Neutrophil (primary cell): ENCODE data around the gene ADIG.

Experiments used
- H3K27ac ChIP-seq: fragments of 200-600 bp; sonication (generic); 2 replicates; pipeline ENCODE4 v1.5.1; 2016; ENCODE audit warnings: mild to moderate bottlenecking, moderate library complexity
- H3K27me3 ChIP-seq: fragments of 200-600 bp; sonication (generic); 2 replicates; pipeline ENCODE4 v1.6.0; 2016; ENCODE audit warnings: mild to moderate bottlenecking
- H3K36me3 ChIP-seq: fragments of 200-600 bp; sonication (generic); 2 replicates; pipeline ENCODE4 v1.5.1; 2017
- H3K4me1 ChIP-seq, 2 experiments: fragments of 200-600 bp in 1 of 2; sonication (generic) in 1 of 2; 1 replicate in 1 of 2; 2 replicates in 1 of 2; pipeline versions ENCODE4 v1.5.1 to v1.6.1; 2013 to 2016; ENCODE audit warnings: low read depth in 1 of 2, low read length in 1 of 2, mild to moderate bottlenecking in 1 of 2, moderate library complexity in 1 of 2; ENCODE audit not compliant: control insufficient read depth in 1 of 2, insufficient read depth in 1 of 2
- H3K4me3 ChIP-seq, 2 experiments: fragments of 200-600 bp in 1 of 2; sonication (generic) in 1 of 2; 1 replicate in 1 of 2; 2 replicates in 1 of 2; pipeline ENCODE4 v1.5.1; 2013 to 2016; ENCODE audit warnings: low read depth in 1 of 2, low read length in 1 of 2, mild to moderate bottlenecking in 1 of 2, moderate library complexity in 1 of 2
- H3K9me3 ChIP-seq: fragments of 200-600 bp; sonication (generic); 2 replicates; pipeline ENCODE4 v1.5.1; 2016
- CTCF ChIP-seq: fragments of 200-600 bp; sonication (generic); IDR thresholded peaks from 2 replicates; pipeline ENCODE4 v1.5.1; 2016; ENCODE audit warnings: antibody characterized with exemption

The ADIG gene

DNA sequence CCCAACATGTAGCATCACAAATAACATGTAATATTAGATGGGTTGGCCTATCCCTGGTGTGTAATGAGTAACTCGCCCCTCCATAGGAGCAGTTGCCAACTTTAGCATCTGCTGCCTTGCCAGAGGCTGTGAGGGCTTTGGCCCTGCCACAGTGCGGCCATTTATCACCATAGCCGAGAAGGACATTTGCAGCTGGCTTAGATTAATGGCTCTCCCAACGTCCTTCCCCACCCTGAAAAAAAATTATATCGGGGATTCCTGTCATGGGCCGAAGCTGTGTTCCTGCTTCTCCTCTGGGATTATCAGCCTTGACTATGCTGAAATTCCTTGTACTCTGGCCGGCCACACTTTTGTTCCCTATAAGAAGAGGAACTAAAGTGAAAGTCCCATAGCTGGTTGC lies 7.6 kb upstream of the ADIG start:
- Histone ChIP-seq H3K27ac (no peak overlapping the region), H3K9me3 (no peaks in the 10 kb centered on the region), H3K4me1 (no peaks in the 10 kb centered on the region), H3K27me3 (no peaks in the 10 kb centered on the region), H3K4me3 (no peak overlapping the region), H3K36me3 (peaks cover 88% of the 10 kb centered on the region)
- no peak for TF ChIP-seq CTCF

- no peak overlapping the region for H3K4me3 ChIP-seq
- no peaks in the 10 kb centered on the region for H3K4me1 ChIP-seq
- peaks cover 34% of the 10 kb centered on the region for H3K36me3 ChIP-seq
These were observed 1.6 kb upstream of the ADIG start for GRCh38 chr20:38579219-38579910.

DNA sequence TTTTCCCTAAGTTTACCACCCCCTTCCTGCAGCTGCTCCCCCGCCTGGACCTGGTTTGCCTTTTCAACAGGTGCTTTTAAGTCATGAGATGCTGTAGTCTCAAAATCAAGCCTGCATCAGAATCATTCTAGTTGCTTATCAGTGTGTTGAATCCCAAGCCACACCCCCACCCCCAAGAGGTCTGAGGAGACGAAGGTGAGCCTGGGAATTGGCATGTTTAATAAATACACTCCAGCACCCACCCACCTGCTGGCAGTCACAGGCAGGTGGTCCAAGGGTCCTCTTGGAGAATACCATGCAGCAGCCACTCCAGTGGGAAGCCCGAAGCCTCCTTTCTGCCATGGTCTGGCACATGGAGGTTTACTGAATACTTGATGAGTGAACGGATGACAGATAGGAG lies 1.1 kb upstream of the ADIG start:
- no peak for TF ChIP-seq CTCF
- Histone ChIP-seq H3K4me1 (no peaks in the 10 kb centered on the region), H3K36me3 (peaks cover 29% of the 10 kb centered on the region), H3K4me3 (no peak overlapping the region), H3K27ac (no peak overlapping the region), H3K27me3 (peaks cover 35% of the 10 kb centered on the region), H3K9me3 (no peaks in the 10 kb centered on the region)

More at GRCh38 chr20:38579219-38579910, 1.6 kb upstream of the ADIG start:
- Histone ChIP-seq H3K9me3 (no peaks in the 10 kb centered on the region), H3K27ac (no peak overlapping the region), H3K27me3 (peaks cover 29% of the 10 kb centered on the region)
- TF ChIP-seq CTCF = no peak

DNA sequence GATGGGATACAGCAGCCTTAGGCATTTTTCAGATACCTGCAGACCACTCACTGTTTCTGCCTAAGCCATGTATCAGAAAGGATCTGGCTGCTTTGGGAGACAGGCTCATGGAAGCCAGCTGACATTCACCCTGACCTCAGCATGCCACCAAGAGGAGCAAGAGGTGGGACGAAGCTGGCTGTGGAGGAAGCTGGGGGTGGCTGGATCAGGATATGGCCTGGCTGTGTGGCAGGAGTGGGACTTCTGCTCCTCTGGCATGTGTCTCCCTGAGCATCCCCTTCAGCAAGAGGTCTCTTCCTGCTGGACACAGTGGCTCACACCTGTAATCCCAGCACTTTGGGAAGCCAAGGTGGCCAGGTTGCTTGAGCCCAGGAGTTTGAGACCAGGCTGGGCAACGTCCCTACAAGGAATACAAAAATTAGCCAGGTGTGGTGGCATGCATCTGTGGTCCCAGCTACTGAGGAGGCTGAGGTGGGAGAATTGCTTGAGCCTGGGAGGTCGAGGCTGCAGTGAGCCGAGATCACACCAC lies 897 bp downstream of the ADIG start:
- Histone ChIP-seq H3K36me3 (peaks cover 9% of the 10 kb centered on the region), H3K9me3 (no peaks in the 10 kb centered on the region), H3K4me1 (no peaks in the 10 kb centered on the region), H3K27ac (no peak overlapping the region), H3K4me3 (no peak overlapping the region), H3K27me3 (peaks cover 35% of the 10 kb centered on the region)
- TF ChIP-seq CTCF = no peak

- Histone ChIP-seq H3K4me3 (no peak overlapping the region), H3K27me3 (peaks cover 35% of the 10 kb centered on the region), H3K36me3 (no peaks in the 10 kb centered on the region), H3K27ac (no peak overlapping the region), H3K4me1 (no peaks in the 10 kb centered on the region), H3K9me3 (no peaks in the 10 kb centered on the region)
- no peak for TF ChIP-seq CTCF
These were observed 2.3 kb downstream of the ADIG start for GRCh38 chr20:38583306-38583705.
